NAMALWA (cell line): Measurements from ENCODE around the gene USP6NL.
"Not testable (repeated sequence)": the region's sequence is repeated elsewhere in the genome, so short reads cannot be mapped to it uniquely, and the experiment has no call there.

ENCODE experiments used
- DNase-seq: peaks from one replicate; pipeline ENCODE4 v3.0.0-alpha.2; 2015; ENCODE audit warnings: low spot score

Gene USP6NL

GRCh38 chr10:11444155-11444530 lies 167.3 kb downstream of the USP6NL start:
- no peak for DNase-seq

- no peak for DNase-seq
Observed at GRCh38 chr10:11443468-11444154, 167.8 kb downstream of the USP6NL start.

- no peak for DNase-seq
Observed at GRCh38 chr10:11442001-11442773, 169.3 kb downstream of the USP6NL start.

- DNase-seq, result no peak
Observed at GRCh38 chr10:11441151-11441535, 170.3 kb downstream of the USP6NL start.

GRCh38 chr10:11440250-11441150 lies 170.9 kb downstream of the USP6NL start:
- DNase-seq, result no peak

GRCh38 chr10:11439523-11440053 lies 171.9 kb downstream of the USP6NL start:
- no peak for DNase-seq

GRCh38 chr10:11437391-11438142 lies 173.9 kb downstream of the USP6NL start:
- DNase-seq, result no peak

GRCh38 chr10:11436445-11436844 lies 175.0 kb downstream of the USP6NL start:
- DNase-seq, result not testable (repeated sequence)

- DNase-seq, result no peak
Observed at GRCh38 chr10:11435581-11435981, 175.9 kb downstream of the USP6NL start.

- peak; percentile 32 for DNase-seq
Observed at GRCh38 chr10:11434324-11434723, 177.1 kb downstream of the USP6NL start.

- no peak for DNase-seq
Observed at GRCh38 chr10:11433657-11434056, 177.8 kb downstream of the USP6NL start.

- DNase-seq, result no peak
Observed at GRCh38 chr10:11431216-11431555, 180.3 kb downstream of the USP6NL start.

- no peak for DNase-seq
Observed at GRCh38 chr10:11430421-11431215, 180.8 kb downstream of the USP6NL start.

- DNase-seq, result no peak
Observed at GRCh38 chr10:11429439-11430052, 181.9 kb downstream of the USP6NL start.

- no peak for DNase-seq
Observed at GRCh38 chr10:11425676-11426075, 185.8 kb downstream of the USP6NL start.

GRCh38 chr10:11425296-11425610 lies 186.2 kb downstream of the USP6NL start:
- no peak for DNase-seq

- DNase-seq, result peak; percentile 49
Observed at GRCh38 chr10:11424456-11425295, 186.8 kb downstream of the USP6NL start.

GRCh38 chr10:11416974-11417373 lies 194.5 kb downstream of the USP6NL start:
- DNase-seq, result no peak

GRCh38 chr10:11415095-11415494 lies 196.4 kb downstream of the USP6NL start:
- no peak for DNase-seq
